Measurements from ENCODE around the gene CYGB. TPM values are rescaled to one million over a fixed set of nuclear protein-coding genes. Genes with fewer than 3 reads are reported as not detected.
"Not testable (repeated sequence)": the region's sequence is repeated elsewhere in the genome, so short reads cannot be mapped to it uniquely, and the experiment has no call there.

CYGB gene
- polyA plus RNA-seq, 1 of the 3 experiments (the other 2 are of a cell fraction): 1.7 TPM

GRCh38 chr17:76517638-76518038 lies 19.9 kb downstream of the CYGB start (continued):
- no peak for TF ChIP-seq ZBTB33 (IDR thresholded peaks at IDR 0.05; ENCODE audit: borderline replicate concordance, low read depth)

- H3K9ac ChIP-seq: no peak overlapping the region
- DNase-seq: no peak
- TF ChIP-seq TEAD4 (IDR thresholded peaks at IDR 0.05; ENCODE audit: borderline replicate concordance, insufficient read depth) (no peak), EZH2phosphoT487 (IDR thresholded peaks at IDR 0.05; ENCODE audit: borderline replicate concordance, low read depth) (no peak), CHD2 (IDR thresholded peaks at IDR 0.05; ENCODE audit: low read length, partially characterized antibody) (no peak), RFX5 (IDR thresholded peaks at IDR 0.05; ENCODE audit: low read length) (no peak), USF1 (IDR thresholded peaks at IDR 0.05; ENCODE audit: borderline replicate concordance, low read depth) (no peak), EP300 (IDR thresholded peaks at IDR 0.05; ENCODE audit: borderline replicate concordance in 1 of 2, low read depth in 1 of 2, low read length in 1 of 2) (no peak), USF2 (IDR thresholded peaks at IDR 0.05; ENCODE audit: borderline replicate concordance, low read depth, low read length) (no peak), GABPA (IDR thresholded peaks at IDR 0.05; ENCODE audit: low read depth) (no peak)
- ChIA-PET CTCF (interaction anchor here (2.2 to 52.1 kb wide), 6 partner anchors 5 to 118 kb away, joined by 8 to 1687 read pairs (median 201); partner anchors contain the start of genes AANAT, CYGB, PRCD and RHBDF2), POLR2A (no interaction called here)
- H3K4me3 ChIP-seq (ENCODE audit: low read depth in 2 of 2, low read length in 1 of 2): no peak overlapping the region
- peaks cover 27% of the 10 kb centered on the region; the same call in 1 of the 2 replicates for H3K27me3 ChIP-seq (ENCODE audit: insufficient read depth)
- no peak overlapping the region for H3K4me2 ChIP-seq
- no peaks in the 10 kb centered on the region for H3K9me3 ChIP-seq
- no peaks in the 10 kb centered on the region for H4K20me1 ChIP-seq (ENCODE audit: insufficient read depth)
- WGBS (ENCODE audit: low lambda C conversion rate): 90% methylated on average over 22 of the region's 22 CpGs
- H3K4me1 ChIP-seq (ENCODE audit: control insufficient read depth in 1 of 2, insufficient read depth in 2 of 2, low read depth in 1 of 2, low read length in 1 of 2): peaks cover 0 to 6% of the 10 kb centered on the region in 2 experiments; a peak in 1 of 4 replicates
- H3K9me2 ChIP-seq: no peaks in the 10 kb centered on the region
- H3K79me2 ChIP-seq (ENCODE audit: insufficient read depth): no peaks in the 10 kb centered on the region
- no peaks in the 10 kb centered on the region for H3K36me3 ChIP-seq (replicated peaks in 1 of 2; ENCODE audit: control insufficient read depth in 1 of 2, insufficient read depth in 2 of 2, low read length in 1 of 2)
- H3K27ac ChIP-seq (ENCODE audit: low read depth in 2 of 2, low read length in 1 of 2): no peak overlapping the region
- no peak overlapping the region for H2AFZ ChIP-seq (ENCODE audit: low read depth)
- no peaks in the 10 kb centered on the region for H3F3A ChIP-seq (replicated peaks; ENCODE audit: insufficient read depth)
These were observed 22.1 kb downstream of the CYGB start for GRCh38 chr17:76515274-76515949.

GRCh38 chr17:76514355-76514754 lies 23.2 kb downstream of the CYGB start:
- H3K9me2 ChIP-seq; H3K79me2 ChIP-seq (ENCODE audit: insufficient read depth); DNase-seq; H3K4me3 ChIP-seq (ENCODE audit: low read depth in 2 of 2, low read length in 1 of 2); H3K4me2 ChIP-seq; H3K4me1 ChIP-seq (ENCODE audit: control insufficient read depth in 1 of 2, insufficient read depth in 2 of 2, low read depth in 1 of 2, low read length in 1 of 2); H3K9ac ChIP-seq; H3K27ac ChIP-seq (ENCODE audit: low read depth in 2 of 2, low read length in 1 of 2); H3F3A ChIP-seq (replicated peaks; ENCODE audit: insufficient read depth); H2AFZ ChIP-seq (ENCODE audit: low read depth); H4K20me1 ChIP-seq (ENCODE audit: insufficient read depth); H3K9me3 ChIP-seq; H3K36me3 ChIP-seq (replicated peaks in 1 of 2; ENCODE audit: control insufficient read depth in 1 of 2, insufficient read depth in 2 of 2, low read length in 1 of 2): not testable (repeated sequence)
- WGBS (ENCODE audit: low lambda C conversion rate): 86% methylated on average over 6 of the region's 6 CpGs
- ChIA-PET POLR2A (interaction anchor here (0.7 kb wide), 1 partner anchor 11 kb away, joined by 4 read pairs; no protein-coding TSS in a partner anchor), CTCF (interaction anchor here (1.1 to 52.1 kb wide), 7 partner anchors 4 to 117 kb away, joined by 3 to 1687 read pairs (median 201); partner anchors contain the start of genes AANAT, CYGB, PRCD and RHBDF2)
- H3K27me3 ChIP-seq (ENCODE audit: insufficient read depth): peaks cover 19% of the 10 kb centered on the region; the same call in 1 of the 2 replicates

Data from SK-N-SH (cell line).